Activated CD4-positive, alpha-beta T cell treated with anti-CD3 and anti-CD28 coated beads for 4 hours (primary cell): Measurements from ENCODE around the gene FER1L5.
"Not testable (repeated sequence)": the region's sequence is repeated elsewhere in the genome, so short reads cannot be mapped to it uniquely, and the experiment has no call there.

Source experiments
- DNase-seq, 2 donors: peaks; one replicate each; pipeline ENCODE4 v3.0.0-alpha.2; 2020

The FER1L5 gene

DNA sequence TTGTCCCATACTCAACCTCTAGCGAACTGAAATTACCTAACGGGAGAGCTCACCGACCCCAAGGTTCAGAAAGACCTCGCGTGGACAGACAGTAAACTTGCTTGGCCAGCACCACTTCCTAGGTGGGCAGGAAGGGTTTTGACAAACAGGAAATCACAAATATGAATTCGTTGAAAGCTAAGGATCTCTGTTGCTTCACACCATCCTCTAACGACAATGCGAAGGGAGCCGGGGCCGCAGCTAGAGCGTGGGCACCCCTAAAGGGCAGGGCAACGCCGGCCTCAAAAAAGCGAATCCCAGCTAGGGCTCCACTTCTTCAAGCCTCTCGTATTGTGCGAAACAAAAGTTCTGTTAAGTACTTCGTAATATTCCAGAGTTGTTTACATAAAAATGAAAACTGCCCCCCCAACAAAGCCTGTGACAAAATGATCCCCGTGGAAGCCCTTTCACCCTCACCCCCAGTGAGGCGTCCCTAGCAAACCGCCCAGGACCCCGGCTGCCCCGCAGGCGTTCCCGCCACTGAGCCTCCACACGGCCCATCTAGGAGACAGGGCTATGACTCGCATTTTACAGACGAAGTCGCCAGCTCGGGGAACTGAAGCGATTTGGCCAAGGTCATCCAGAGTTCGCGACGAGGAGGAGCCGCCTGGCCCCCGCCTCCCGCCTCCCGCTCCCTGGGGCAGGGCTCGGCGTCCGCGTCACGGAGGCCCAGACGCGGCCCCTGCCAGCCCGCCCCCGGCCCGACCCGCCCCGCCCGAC lies 5.0 kb upstream of the FER1L5 start:
- DNase-seq, result peak; percentile 68 to 78

DNA sequence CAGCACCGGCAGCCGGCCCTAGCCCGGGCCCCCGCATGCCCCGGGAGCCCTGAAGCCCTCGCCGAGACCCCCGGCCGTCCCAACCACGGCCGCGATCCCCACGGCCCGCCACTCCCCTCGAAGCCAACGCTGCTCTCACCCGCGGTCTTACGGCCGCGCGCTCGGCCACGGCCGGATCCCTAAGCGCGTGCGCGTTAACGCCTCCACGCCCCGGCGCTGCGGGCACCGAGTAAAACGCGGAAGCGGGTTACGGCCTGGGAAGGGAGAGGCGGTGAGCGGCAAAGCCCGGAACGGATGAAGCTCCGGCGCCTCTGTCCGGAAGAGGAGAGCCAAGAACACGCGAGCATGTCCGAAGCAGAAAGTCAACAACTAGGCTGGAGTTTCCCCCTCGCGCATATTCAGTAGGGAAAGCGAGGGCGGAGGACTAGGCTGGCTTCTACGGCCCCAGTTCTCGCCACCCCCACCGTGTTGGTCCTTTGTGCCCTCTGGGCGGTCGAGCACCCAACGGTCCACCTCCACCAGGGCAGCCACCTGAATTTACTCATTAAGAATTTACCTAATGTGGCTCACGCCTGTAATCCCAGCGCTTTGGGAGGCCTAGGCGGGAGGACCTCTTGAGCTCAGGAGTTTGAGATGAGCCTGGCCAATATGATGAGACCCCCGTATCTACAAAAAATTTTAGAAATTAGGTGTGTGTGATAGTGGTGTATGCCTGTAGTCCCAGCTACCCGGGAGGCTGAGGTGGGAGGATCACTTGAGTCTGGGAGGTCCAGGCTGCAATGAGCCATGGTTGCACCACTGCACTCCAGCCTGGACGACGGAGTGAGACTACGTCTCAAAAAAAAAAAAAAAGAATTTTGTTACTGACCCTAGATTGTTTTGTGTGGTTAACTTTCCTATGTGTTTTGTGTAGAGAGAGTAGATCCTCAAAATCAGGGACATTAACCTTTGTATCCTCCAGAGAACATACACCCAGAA lies 4.1 kb upstream of the FER1L5 start, which contains the start of gene KANSL3:
TSS of gene KANSL3 (minus strand) at position 169 of the 978 bp plus-strand sequence. CDS start 1,177 bp downstream, outside the sequence.
- DNase-seq, result peak; percentile 84 to 85

DNA sequence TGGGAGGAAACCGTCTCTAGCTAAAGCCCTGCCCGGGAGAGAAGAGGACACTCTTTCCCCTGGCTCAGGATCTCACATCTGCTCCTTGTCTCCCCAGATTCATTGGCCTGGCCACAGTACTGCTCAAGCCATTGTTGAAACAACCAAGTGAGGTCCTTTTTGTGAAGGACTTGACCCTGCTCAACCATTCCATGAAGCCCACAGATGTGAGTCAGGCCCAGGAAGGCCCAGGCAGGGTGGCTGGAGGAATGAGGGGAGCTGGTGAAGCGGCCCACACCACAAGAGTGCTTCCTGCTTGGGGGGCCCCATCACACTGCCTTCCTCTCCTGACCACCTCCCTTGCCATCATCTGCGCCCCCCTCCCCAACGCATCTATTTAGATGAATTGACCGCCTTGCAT lies 5.1 kb downstream of the FER1L5 start:
- DNase-seq, result no peak

DNA sequence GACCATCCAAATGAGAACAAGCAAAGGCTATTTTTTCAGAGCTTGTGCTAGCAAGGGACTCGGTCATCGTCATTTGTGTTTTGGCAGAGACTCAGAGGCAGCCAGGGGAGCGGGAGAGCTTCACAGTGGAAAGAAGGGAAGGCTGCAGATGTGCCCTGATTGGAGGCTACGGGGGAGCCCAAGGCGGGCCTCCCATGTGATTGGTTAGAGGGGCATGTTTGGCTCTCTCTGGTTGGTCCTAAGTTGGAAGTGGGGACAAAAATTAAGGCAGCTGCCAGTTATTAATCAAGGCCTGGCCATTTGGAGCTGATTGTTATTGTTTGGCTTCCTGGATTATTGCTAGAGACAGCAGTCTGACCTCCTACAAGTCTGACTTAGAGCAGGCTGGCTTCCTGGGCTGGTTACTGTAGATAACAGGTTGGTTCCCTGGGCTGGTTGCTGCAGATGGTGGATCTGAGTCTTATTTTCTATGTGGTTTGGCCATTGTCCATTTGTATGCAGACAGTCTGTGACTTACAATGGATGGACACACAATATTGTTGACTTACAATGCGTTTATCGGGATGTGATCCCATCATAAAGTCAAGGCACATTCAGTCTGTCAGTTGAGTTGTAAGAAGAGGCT lies 5.9 kb downstream of the FER1L5 start:
- no peak for DNase-seq

DNA sequence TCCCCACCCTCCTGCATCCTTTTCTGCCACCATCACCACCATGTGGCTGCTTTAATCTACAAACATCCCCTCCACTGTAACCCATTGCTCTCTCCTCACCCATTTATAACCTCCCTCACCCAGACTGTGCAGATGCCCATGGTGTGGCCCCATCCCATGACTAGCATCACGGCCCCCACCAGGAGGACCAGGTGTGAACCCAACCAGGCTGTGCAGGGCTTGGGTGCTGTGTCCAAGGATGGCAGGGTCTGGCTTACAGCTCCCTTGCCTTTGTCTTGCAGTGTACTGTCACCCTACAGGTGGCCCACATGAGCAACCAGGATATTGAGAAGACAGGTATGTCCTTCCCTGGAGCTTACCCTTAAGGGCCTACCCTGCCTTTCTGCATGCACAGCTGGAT lies 6.8 kb downstream of the FER1L5 start:
- no peak for DNase-seq

DNA sequence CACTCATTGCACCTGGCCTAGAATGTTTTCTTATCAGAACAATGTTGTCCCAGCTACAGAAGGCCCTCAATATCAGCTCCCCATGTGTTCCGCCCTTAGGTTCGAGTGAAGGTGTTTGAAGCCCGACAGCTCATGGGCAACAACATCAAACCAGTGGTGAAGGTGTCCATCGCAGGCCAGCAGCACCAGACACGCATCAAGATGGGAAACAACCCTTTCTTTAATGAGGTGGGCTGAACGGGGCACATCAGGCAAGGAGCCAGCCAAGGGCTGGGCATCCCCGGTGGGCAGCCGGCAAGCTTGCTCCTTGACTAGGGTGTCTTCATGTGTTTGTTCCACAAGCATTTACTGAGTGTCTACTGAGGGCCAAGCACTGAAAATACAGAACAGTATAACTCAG lies 9.2 kb downstream of the FER1L5 start:
- no peak for DNase-seq

DNA sequence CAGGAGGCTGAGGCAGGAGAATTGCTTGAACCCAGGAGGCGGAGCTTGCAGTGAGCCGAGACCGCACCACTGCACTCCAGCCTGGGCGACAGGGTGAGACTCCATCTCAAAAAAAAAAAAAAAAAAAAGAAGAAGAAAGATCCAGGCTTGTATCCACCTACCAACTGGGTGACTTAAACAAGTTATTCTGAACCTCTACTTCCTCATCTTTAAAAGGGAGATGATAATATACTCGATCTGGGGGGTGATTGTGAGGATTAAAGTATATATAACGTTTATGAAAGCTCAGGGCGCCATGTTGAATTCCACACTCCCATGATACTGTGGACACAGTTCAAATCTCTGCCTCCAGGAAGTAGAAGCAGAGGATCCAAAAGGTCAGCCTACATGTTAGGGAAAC lies 12.2 kb downstream of the FER1L5 start:
- not testable (repeated sequence) for DNase-seq

DNA sequence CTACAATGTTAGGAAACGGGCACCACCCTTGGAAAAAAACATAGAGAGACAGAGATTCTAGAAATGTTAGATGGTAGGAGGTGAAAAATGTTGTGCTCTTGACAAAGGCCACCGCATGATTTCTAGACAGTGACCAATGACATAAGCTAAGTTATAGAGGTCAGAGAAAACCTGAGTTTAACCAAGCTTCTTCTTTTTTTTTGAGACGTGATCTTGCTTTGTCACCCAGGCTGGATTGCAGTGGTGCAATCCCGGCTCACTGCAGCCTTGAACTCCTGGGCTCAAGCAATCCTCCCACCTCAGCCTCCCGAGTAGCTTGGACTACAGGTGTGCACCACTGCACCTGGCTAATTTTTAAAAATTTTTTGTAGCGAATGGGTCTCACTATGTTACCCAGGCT lies 13.0 kb downstream of the FER1L5 start:
- no peak for DNase-seq

DNA sequence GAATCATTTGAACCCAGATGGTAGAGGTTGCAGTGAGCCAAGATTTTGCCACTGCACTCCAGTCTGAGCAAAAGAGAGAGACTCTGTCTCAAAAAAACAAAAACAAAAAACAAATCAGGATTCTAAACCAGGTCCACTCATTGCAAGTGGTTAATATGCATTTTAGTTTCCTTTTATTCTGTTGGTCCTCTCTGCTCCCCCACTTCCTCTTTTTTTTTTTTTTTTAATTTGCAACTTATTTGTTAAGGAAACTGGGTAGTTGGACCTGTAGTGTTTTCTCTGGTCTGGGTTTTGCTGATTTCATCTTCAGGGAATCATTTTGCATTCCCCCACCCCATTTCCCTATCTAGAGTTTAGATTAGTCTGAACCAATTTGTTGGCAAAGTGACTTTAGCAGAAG lies 14.0 kb downstream of the FER1L5 start:
- DNase-seq, result no peak

DNA sequence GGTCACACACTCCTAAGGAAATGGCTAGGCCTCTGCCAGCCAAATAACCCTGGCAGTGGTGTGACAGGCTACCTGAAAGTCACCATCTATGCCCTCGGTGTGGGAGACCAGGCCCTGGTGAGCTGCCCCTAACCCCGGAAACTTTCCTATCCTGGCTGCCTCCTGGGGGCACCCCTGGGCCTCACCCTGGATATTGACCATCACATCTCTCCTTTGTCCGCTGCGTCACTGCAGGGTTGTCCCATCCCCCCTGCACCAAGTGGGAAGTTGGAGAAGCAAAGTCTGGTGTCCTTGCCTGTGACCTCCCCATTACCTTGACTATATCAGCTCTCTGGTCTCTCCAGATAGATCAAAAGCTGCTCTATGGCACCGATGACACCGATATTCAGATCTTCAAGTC lies 18.8 kb downstream of the FER1L5 start:
- DNase-seq, result no peak

DNA sequence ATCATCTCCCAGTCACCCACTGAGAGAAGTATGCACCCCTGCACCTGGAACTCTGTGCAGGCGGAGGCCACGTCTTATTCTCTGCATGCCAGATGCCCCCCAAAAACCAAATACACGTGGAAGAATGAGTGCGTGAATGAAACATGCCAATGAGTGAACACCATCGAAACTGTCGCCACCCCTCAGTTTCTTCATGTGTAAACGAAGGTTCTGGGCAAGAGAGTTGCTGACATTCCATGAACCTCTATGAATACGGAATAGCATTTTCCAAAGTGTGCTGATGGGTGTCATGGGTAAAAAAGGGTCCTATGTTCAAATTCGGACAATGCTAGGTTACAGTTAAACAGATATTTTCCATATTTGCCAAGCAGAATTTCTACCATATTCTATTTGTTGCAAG lies 19.8 kb downstream of the FER1L5 start:
- no peak for DNase-seq

DNA sequence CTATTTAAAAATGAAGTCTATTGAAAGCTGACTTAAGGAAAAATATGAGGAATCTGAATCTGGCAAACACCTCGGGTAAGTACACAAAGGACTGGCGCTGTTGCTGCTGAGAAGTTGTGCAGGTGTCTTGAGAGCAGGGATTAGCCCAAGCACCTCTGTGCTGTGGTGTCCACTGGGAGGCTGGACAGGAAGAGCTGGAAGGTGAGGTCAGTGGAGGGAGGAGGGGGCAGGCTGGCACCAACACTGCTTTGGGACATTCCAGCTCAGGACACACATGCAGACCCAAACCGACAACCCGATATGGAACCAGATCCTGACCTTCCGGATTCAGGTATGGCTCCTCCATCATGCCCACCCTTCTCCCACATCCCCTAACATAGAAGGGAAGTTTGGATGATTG lies 20.6 kb downstream of the FER1L5 start:
- DNase-seq, result no peak

DNA sequence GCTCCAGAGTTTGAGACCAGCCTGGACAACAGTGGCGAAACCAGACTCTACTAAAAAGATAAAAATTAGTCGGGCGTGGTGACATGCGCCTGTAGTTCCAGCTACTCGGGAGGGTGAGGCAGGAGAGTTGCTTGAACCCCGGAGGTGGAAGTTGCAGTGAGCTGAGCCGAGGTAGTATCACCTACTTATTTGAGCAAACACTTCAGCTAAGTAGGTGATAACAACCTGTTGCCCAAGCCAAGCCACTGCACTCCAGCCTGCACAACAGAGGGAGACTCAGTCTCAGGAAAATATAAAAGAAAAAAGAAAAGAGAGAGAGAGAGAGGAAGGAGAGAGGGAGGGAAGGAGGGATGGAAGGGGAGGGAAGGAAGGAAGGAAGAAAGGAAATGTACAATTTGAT lies 21.3 kb downstream of the FER1L5 start:
- DNase-seq, result no peak

DNA sequence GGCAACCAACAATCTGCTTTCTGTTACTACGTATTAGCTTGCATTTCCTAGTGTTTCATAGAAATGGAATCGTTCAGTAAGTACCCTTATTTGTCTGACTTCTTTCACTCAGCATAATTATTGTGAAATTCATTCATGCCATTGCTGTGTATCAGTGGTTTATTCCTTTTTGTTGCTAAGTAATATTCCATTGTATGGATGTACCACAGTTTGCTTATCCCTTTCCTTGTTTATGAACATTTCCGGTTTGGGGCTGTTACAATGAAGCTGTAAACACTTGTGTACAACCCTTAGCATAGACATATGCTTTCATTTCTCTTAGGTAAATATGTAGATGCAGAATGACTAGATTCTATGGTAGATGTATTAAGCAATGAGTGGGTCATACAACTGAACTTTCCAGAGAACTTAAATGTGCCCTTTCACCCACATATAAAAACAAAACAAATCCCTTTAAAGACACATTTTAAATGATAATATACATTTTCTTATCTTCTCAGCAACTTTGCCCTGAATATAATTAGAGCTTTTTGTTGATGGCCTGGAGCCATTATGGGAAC lies 21.9 kb downstream of the FER1L5 start:
- DNase-seq, result no peak

DNA sequence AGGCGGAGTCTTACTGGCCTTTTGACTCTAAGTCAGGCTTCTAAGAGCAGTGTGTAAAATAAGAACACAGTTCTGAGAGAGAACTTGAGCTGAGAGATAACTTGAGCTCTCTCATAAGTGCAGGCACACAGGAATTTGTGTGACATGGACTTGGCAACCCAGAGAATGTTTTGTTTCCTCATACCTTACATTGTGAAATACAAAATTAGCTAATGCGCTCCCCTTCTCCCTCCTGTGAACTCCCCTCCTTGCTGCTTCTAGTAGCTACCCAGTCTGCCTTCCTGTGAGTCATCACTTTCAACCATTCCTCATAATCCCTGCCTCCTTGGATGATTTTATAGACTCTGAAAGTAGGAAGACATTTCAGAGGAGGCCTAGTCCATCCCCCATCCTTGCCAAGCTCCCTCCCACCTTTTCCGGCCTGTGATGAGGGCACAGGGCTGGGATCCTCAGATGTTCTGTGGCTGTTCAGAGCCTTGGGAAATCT lies 22.6 kb downstream of the FER1L5 start:
- DNase-seq, result no peak

DNA sequence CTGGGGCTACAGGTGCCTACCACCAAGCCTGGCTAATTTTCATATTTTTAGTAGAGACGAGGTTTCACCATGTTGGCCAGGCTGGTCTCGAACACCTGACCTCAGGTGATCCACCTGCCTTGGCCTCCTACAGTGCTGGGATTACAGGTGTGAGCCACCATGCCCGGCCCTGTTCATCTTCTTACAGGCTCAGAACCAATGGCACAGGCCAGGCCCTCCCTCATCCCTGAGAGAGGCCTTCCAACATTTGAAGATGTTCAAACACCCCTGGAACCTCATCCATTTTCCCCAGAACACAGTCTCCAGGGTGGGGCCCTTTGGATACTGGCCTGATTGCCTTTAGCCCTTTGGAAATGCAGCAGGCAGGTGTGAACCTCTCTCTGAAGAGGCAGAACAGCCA lies 23.2 kb downstream of the FER1L5 start:
- not testable (repeated sequence) for DNase-seq

DNA sequence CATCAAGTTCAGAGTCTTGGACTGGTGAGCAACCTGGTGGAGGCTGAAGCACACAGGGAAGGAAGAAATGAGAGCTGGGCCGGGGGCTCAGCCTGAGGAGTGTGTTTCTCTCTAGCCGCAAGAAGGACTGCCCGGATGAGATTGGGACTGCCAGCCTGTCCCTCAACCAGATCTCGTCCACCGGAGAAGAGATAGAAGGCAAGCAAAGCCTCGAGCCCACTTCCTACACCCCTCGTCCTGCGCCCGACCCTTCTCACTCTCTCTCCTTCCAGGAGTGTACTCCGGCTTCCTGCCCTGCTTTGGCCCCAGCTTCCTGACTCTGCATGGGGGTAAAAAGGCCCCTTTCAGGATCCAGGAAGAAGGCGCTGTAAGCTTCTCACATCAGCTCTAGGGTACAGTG lies 26.2 kb downstream of the FER1L5 start:
- DNase-seq, result no peak

DNA sequence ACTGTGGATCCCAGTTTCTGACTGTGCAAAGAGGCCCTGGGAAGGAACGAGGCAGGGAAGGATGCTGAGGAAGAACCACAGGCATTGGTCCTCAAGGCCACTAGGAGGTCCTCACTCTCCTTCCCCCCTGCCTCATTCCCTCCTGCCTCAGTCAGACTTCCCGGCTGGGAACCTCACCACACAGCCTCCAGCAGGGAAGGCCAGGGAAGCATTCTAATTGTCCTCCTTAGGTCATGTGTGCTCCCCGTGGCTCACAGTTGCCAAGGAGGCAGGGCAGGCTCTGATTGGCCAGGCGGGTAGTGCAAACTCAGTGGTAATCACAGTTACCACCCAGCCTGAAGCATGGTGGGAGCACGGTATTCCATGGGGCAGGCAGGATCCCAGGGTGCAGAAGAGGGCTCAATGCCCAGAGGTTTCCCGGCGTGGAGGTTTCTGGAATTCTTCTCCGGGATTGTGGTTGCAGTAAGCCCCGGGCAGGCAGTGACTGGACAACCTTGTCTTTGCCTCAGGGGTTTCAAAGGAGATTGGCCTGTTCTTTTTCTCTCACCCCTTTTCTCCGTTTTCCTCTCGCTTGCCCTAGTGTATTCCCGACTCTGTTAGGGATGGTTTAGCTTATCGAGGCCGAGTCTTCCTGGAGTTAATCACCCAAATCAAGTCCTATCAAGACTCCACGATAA lies 27.1 kb downstream of the FER1L5 start:
- no peak for DNase-seq

DNA sequence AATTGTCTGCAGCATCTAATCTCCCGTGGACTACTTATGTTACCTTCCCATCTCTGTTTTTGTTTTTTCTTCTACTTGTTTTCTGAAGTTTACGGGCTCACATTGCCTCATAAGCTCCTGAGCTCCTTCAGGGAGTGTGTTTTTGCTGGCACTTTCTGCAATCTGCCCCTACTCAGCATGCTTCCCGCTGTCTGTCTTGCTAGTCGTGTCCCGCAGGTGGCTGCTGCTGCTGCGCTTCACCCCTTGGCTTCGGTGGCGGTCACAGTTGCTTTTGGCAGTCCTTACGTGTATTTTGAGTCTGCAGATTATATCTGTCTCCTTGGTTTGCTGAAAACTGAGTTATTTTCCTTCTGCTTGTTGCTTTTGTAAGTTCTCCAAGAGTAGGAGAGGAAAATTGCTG lies 37.3 kb downstream of the FER1L5 start:
- DNase-seq, result no peak

DNA sequence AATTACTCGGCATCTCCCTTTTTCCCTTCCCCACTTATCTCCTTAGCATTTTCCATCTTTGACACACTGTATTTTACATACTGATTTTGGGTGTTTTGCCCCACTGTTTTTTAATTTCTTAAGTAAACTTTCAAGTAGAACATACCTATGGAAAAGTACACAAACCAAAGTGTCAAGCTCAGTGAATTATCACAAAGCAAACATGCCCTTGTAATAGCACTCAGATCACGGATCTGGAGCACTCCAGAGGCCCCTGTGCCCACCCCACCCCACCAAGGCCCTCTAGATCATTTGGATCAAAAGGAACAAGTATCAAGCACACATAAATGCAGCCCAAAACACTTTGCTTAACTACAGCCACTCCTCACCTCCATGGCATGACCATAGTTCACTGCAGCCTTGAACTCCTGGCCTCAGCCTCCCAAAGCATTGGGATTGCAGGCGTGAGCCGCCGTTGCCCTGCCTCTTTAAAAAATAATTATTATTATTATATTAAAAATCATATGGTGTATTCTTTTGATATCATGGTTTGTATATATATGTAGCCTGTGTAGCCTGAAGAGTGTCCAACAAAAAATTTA lies 38.1 kb downstream of the FER1L5 start:
- DNase-seq, result no peak

DNA sequence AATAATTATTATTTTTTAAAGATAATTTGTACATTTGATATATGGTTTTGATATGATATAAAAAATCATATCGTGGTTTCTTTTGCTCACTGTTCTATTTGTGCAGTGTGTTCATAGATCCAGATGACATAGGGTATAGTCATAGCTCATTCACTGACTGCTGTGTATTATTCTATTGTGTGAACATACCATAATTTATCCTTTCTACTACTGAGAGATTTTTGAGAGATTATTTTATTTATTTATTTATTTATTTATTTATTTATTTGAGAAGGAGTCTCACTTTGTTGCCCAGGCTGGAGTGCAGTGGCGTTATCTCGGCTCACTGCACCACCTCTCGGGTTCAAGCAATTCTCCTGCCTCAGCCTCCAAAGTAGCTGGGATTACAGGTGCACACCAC lies 39.0 kb downstream of the FER1L5 start:
- no peak for DNase-seq

DNA sequence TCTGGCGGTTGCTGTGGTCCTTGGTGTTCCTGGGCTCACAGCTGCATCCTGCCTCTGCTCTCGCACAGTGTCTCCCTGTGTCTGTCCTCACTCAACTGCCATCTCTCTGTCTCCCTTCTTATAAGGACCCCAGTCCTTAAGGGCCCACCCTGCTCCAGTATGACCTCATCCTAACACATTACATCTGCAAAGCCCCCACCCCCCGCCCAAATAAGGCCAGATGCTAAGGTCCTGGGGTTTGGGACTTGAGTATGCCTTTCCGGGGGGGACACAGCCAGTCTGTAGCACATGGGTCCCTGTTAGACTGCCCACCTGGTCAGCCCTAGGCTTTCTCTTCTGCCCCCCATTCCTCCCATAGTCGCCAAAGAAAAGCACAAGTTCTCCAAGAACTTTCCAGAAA lies 40.7 kb downstream of the FER1L5 start:
- DNase-seq, result no peak
